H1 (cell line): ENCODE measurements around the gene TRAF1. TPM values are rescaled to one million over a fixed set of nuclear protein-coding genes. Genes with fewer than 3 reads are reported as not detected.

ENCODE experiments used
- CTCF ChIA-PET: fragments of 300-600 bp; sonication (Branson Sonifier 250); formaldehyde crosslinking; loops from one replicate; lab custom pipeline; 2021; ENCODE audit not compliant: partially characterized antibody; lab: Charles Lee
- POLR2A ChIA-PET: fragments of 300-600 bp; sonication (Branson Sonifier 250); formaldehyde crosslinking; loops from one replicate; lab custom pipeline; 2021; ENCODE audit warnings: inconsistent platforms; ENCODE audit not compliant: partially characterized antibody; lab: Charles Lee
- DNase-seq, 2 experiments: peaks; one replicate each; pipeline versions ENCODE4 v3.0.0 to v3.0.0-alpha.2; 2010 to 2022; ENCODE audit warnings: low spot score in 2 of 2, low read depth in 1 of 2, mixed read lengths in 1 of 2
- FAIRE-seq: peaks from 2 replicates; lab custom pipeline; 2011; peaks lifted over from hg19 to GRCh38; lab: Jason Lieb, UNC
- H2AFZ ChIP-seq: 2 replicates; pipeline ENCODE4 v1.8.1; 2012; ENCODE audit warnings: low read length, inconsistent platforms
- H2AK5ac ChIP-seq: 2 replicates; pipeline ENCODE4 v1.6.1; 2013; ENCODE audit warnings: low read depth, low read length
- H2BK120ac ChIP-seq: replicated peaks from 2 replicates; pipeline ENCODE3; 2013; ENCODE audit warnings: low read depth, low read length, inconsistent platforms
- H2BK12ac ChIP-seq: 2 replicates; pipeline ENCODE4 v1.6.1; 2013; ENCODE audit warnings: low read depth, low read length
- H2BK15ac ChIP-seq: 2 replicates; pipeline ENCODE4 v1.6.1; 2013; ENCODE audit warnings: low read length
- H2BK20ac ChIP-seq: 2 replicates; pipeline ENCODE4 v1.6.1; 2013; ENCODE audit warnings: low read length
- H2BK5ac ChIP-seq: 2 replicates; pipeline ENCODE4 v1.6.1; 2013; ENCODE audit warnings: low read depth, low read length
- H3K14ac ChIP-seq: 2 replicates; pipeline ENCODE4 v1.6.1; 2013; ENCODE audit warnings: inconsistent platforms; ENCODE audit not compliant: insufficient read length
- H3K18ac ChIP-seq: 2 replicates; pipeline ENCODE4 v1.6.1; 2013; ENCODE audit warnings: low read length; ENCODE audit errors: extremely low read depth
- H3K23ac ChIP-seq: 2 replicates; pipeline ENCODE4 v1.6.1; 2013; ENCODE audit warnings: inconsistent platforms; ENCODE audit not compliant: insufficient read length
- H3K23me2 ChIP-seq: 2 replicates; pipeline ENCODE4 v1.6.1; 2013; ENCODE audit warnings: low read depth, low read length
- H3K27ac ChIP-seq: 2 replicates; pipeline ENCODE4 v1.6.1; 2011; ENCODE audit warnings: low read depth, low read length, inconsistent platforms
- H3K27me3 ChIP-seq, 4 experiments: replicated peaks in 1 of 4; 1 replicate in 1 of 4; 2 replicates in 3 of 4; pipeline versions ENCODE4 v1.6.1 to v1.8.1; 2011 to 2013; ENCODE audit warnings: low read length in 3 of 4, mild to moderate bottlenecking in 3 of 4, inconsistent platforms in 2 of 4, mixed read lengths in 2 of 4, moderate library complexity in 1 of 4; ENCODE audit not compliant: control insufficient read depth in 3 of 4, insufficient read depth in 3 of 4; ENCODE audit errors: extremely low read depth in 1 of 4
- H3K36me3 ChIP-seq, 4 experiments: 2 replicates each; pipeline versions ENCODE4 v1.6.1 to v1.8.1; 2011 to 2013; ENCODE audit warnings: mild to moderate bottlenecking in 4 of 4, low read length in 3 of 4, moderate library complexity in 2 of 4, control low read depth in 1 of 4, inconsistent platforms in 1 of 4; ENCODE audit not compliant: insufficient read depth in 4 of 4, control insufficient read depth in 2 of 4
- H3K4ac ChIP-seq: replicated peaks from 2 replicates; pipeline ENCODE3; 2013; ENCODE audit warnings: low read length, low read depth, mixed read lengths, inconsistent platforms; ENCODE audit not compliant: insufficient read length
- H3K4me1 ChIP-seq, 4 experiments: replicated peaks in 1 of 4; 1 replicate in 1 of 4; 2 replicates in 3 of 4; pipeline versions ENCODE4 v1.6.1 to v1.8.1; 2011 to 2013; ENCODE audit warnings: low read length in 3 of 4, inconsistent platforms in 2 of 4, mixed read lengths in 1 of 4; ENCODE audit not compliant: insufficient read depth in 4 of 4, control insufficient read depth in 3 of 4
- H3K4me2 ChIP-seq, 2 experiments: 2 replicates each; pipeline versions ENCODE4 v1.6.1 to v1.8.1; 2011 to 2013; ENCODE audit warnings: low read depth in 2 of 2, low read length in 2 of 2, control low read depth in 1 of 2, inconsistent platforms in 1 of 2, mild to moderate bottlenecking in 1 of 2; ENCODE audit not compliant: insufficient read depth in 1 of 2
- H3K4me3 ChIP-seq, 4 experiments: fragments of 200-600, 300-600 bp in 1 of 4; sonication (generic), shearing (Covaris generic), sonication (Bioruptor Twin) in 1 of 4; 2 replicates each; pipeline versions ENCODE4 v1.5.1 to v1.8.1; 2011 to 2016; ENCODE audit warnings: low read length in 4 of 4, low read depth in 3 of 4, control low read depth in 2 of 4, inconsistent platforms in 2 of 4, mild to moderate bottlenecking in 2 of 4, mixed read lengths in 1 of 4, moderate library complexity in 1 of 4; ENCODE audit not compliant: insufficient read depth in 2 of 4; ENCODE audit errors: extremely low read depth in 1 of 4
- H3K56ac ChIP-seq: replicated peaks from 2 replicates; pipeline ENCODE3; 2013; ENCODE audit warnings: low read depth, mild to moderate bottlenecking, mixed read lengths, low read length, inconsistent platforms; ENCODE audit not compliant: insufficient read length
- H3K79me1 ChIP-seq: 2 replicates; pipeline ENCODE4 v1.6.1; 2013; ENCODE audit warnings: low read depth, low read length, control low read depth
- H3K79me2 ChIP-seq, 2 experiments: 2 replicates each; pipeline versions ENCODE4 v1.6.1 to v1.8.1; 2012 to 2013; ENCODE audit warnings: low read length in 2 of 2, mild to moderate bottlenecking in 2 of 2, inconsistent platforms in 1 of 2; ENCODE audit not compliant: insufficient read depth in 2 of 2, control insufficient read depth in 1 of 2
- H3K9ac ChIP-seq, 4 experiments: replicated peaks in 1 of 4; 1 replicate in 1 of 4; 2 replicates in 3 of 4; pipeline versions ENCODE4 v1.6.1 to v1.8.1; 2011 to 2013; ENCODE audit warnings: low read depth in 3 of 4, low read length in 3 of 4, control low read depth in 2 of 4, mild to moderate bottlenecking in 2 of 4, moderate library complexity in 2 of 4, inconsistent platforms in 1 of 4; ENCODE audit errors: extremely low read depth in 1 of 4
- H3K9me3 ChIP-seq, 2 experiments: 2 replicates each; pipeline versions ENCODE4 v1.6.1 to v1.8.1; 2012 to 2013; ENCODE audit warnings: mild to moderate bottlenecking in 2 of 2, moderate library complexity in 2 of 2, control low read depth in 1 of 2, inconsistent platforms in 1 of 2, low read depth in 1 of 2, low read length in 1 of 2, mixed read lengths in 1 of 2; ENCODE audit not compliant: insufficient read depth in 2 of 2
- H4K20me1 ChIP-seq, 2 experiments: replicated peaks in 1 of 2; 2 replicates each; pipeline versions ENCODE3 to v1.8.1; 2011 to 2013; ENCODE audit warnings: inconsistent platforms in 2 of 2, low read length in 2 of 2, mild to moderate bottlenecking in 1 of 2; ENCODE audit not compliant: insufficient read depth in 2 of 2, control insufficient read depth in 1 of 2
- H4K5ac ChIP-seq: 2 replicates; pipeline ENCODE4 v1.6.1; 2013; ENCODE audit warnings: low read length, low read depth, mixed read lengths, inconsistent platforms; ENCODE audit not compliant: insufficient read length
- H4K8ac ChIP-seq: 2 replicates; pipeline ENCODE4 v1.8.0; 2013; ENCODE audit warnings: mild to moderate bottlenecking, moderate library complexity, low read length, inconsistent platforms; ENCODE audit not compliant: insufficient read depth; ENCODE audit errors: extremely low read depth
- H4K91ac ChIP-seq: replicated peaks from 2 replicates; pipeline ENCODE3; 2013; ENCODE audit warnings: low read length, mixed read lengths, inconsistent platforms; ENCODE audit not compliant: insufficient read length
- BCL11A ChIP-seq, 2 experiments: IDR thresholded peaks; one replicate each; pipeline ENCODE4 v1.6.1; 2011; ENCODE audit warnings: low read depth in 2 of 2, low read length in 2 of 2, mild to moderate bottlenecking in 2 of 2
- CEBPB ChIP-seq: IDR thresholded peaks from 2 replicates; pipeline ENCODE4 v1.6.1; 2012; ENCODE audit warnings: low read depth, low read length
- WGBS, 2 experiments: shearing (Covaris generic) in 1 of 2; methylation state at CpG; one replicate each; pipeline versions ENCODE4 v1.1.6 to v1.1.7; 2013 to 2015; ENCODE audit warnings: low lambda C conversion rate in 2 of 2, mixed read lengths in 2 of 2, inconsistent platforms in 1 of 2, low coverage in 1 of 2, missing lambda C conversion rate in 1 of 2; ENCODE audit not compliant: insufficient replicate concordance in 2 of 2, insufficient coverage in 1 of 2, insufficient read length in 1 of 2; ENCODE audit errors: extremely low coverage in 1 of 2, missing lambda C conversion rate in 1 of 2; 5-methylcytosine and 5-hydroxymethylcytosine counted together
- polyA plus RNA-seq, 7 experiments: library from polyadenylated mRNA; depleted of rRNA in 3 of 7; stranded (reverse) in 5 of 7; unstranded in 2 of 7; fragments of >200 nt in 5 of 7; fragments of 200-250 nt in 2 of 7; gene quantifications; 1 replicate in 5 of 7; 2 replicates in 1 of 7; 4 replicates in 1 of 7; pipeline versions ENCODE4 v1.2.1 to v1.2.3, GENCODE V29; 2011 to 2013; ENCODE audit warnings: missing spikeins in 2 of 7, mixed read lengths in 2 of 7
- total RNA-seq: library from RNA; stranded (reverse); fragmentation: NEBNext Ultra II Directional; extraction: Animal tissue kit (Norgen Biotek cat#: 25700); gene quantifications from 2 replicates; pipeline ENCODE4 v1.2.1, GENCODE V29; 2021

The TRAF1 gene
- total and polyA plus RNA-seq, 2 of the 8 experiments (the other 6 are each of a cell fraction or from before 2014, with no cell fraction given): 1.6 to 3.2 TPM

GRCh38 chr9:120919843-120920805 is 6.5 kb downstream of the TRAF1 start:
- ChIA-PET POLR2A (no interaction called here), CTCF (interaction anchor here (0.7 to 3.0 kb wide), 9 partner anchors 8 to 348 kb away, joined by 3 to 15 read pairs (median 3); partner anchors contain the start of gene GSN)
- Histone ChIP-seq H3K56ac (no peak overlapping the region), H2BK120ac (no peak overlapping the region), H3K27me3 (no peaks in the 10 kb centered on the region; a peak in 1 of 7 replicates), H2BK5ac (peak overlapping the region; percentile 35; the same call in 1 of the 2 replicates), H3K79me2 (no peaks in the 10 kb centered on the region), H3K18ac (no peak overlapping the region), H3K9me3 (no peaks in the 10 kb centered on the region), H2BK12ac (peak overlapping the region; percentile 20; the same call in 1 of the 2 replicates), H3K36me3 (no peaks in the 10 kb centered on the region; a peak in 1 of 8 replicates)
- DNase-seq: no peak
- 91% methylated on average over 6 of the region's 6 CpGs; no CpG with 5 or more reads in 1 of the 2 experiments for whole genome bisulfite sequencing, 2 experiments
- TF ChIP-seq BCL11A (IDR thresholded peaks at IDR 0.05; ENCODE audit: low read depth in 2 of 2, low read length in 2 of 2) (no peak), CEBPB (peak; percentile 67)
- TF ChIP-seq, all 59 proteins: peak for 1
- Histone ChIP-seq H3K27ac (no peak overlapping the region), H2BK20ac (0 out of 2 replicates have a peak overlapping the region, but pooled peaks have one; percentile 43), H4K20me1 (no peaks in the 10 kb centered on the region), H3K4me2 (no peak overlapping the region), H3K4me1 (peaks cover 0 to 9% (median 2%) of the 10 kb centered on the region in 4 experiments; a peak in 5 of 7 replicates), H4K8ac (no peak overlapping the region), H3K23me2 (no peaks in the 10 kb centered on the region), H3K4me3 (no peak overlapping the region), H3K9ac (no peak overlapping the region; a peak in 1 of 7 replicates), H3K79me1 (no peaks in the 10 kb centered on the region), H2AK5ac (0 out of 2 replicates have a peak overlapping the region, but pooled peaks have one; percentile 5), H3K14ac (no peak overlapping the region), H4K91ac (no peak overlapping the region), H2BK15ac (no peak overlapping the region), H4K5ac (no peak overlapping the region), H3K4ac (no peak overlapping the region), H3K23ac (no peak overlapping the region), H2AFZ (no peak overlapping the region)
- FAIRE-seq: no peak
